HepG2 (cell line): ENCODE measurements around the gene IFNB1.

ENCODE experiments used
- AFF4 ChIP-seq: sonication (generic); formaldehyde crosslinking; IDR thresholded peaks from 2 replicates; pipeline ENCODE4 v1.4.0; 2020; ENCODE audit warnings: missing genetic modification reagents
- CEBPB ChIP-seq: IDR thresholded peaks from 2 replicates; pipeline ENCODE4 v1.6.1; 2011; ENCODE audit warnings: low read depth, low read length, improper control_type of control experiment, borderline replicate concordance
- CTCF ChIP-seq: sonication (generic); formaldehyde crosslinking; IDR thresholded peaks from 2 replicates; pipeline ENCODE4 v1.5.0; 2020; ENCODE audit warnings: mild to moderate bottlenecking, missing genetic modification reagents, moderate library complexity
- EP300 ChIP-seq, 3 experiments: sonication (generic) in 1 of 3; formaldehyde crosslinking in 1 of 3; IDR thresholded peaks; 2 replicates each; pipeline versions ENCODE4 v1.5.1 to v1.6.1; 2011 to 2020; ENCODE audit warnings: low read depth in 2 of 3, low read length in 2 of 3, borderline replicate concordance in 1 of 3, improper control_type of control experiment in 1 of 3, mild to moderate bottlenecking in 1 of 3, missing genetic modification reagents in 1 of 3, moderate library complexity in 1 of 3
- FOXK2 ChIP-seq: fragments of 450-650 bp; IDR thresholded peaks from 2 replicates; pipeline ENCODE4 v1.6.1; 2016
- HDAC1 ChIP-seq: sonication (generic); formaldehyde crosslinking; IDR thresholded peaks from 2 replicates; pipeline ENCODE4 v1.5.1; 2020; ENCODE audit warnings: mild to moderate bottlenecking, missing genetic modification reagents
- MAFG ChIP-seq: sonication (generic); formaldehyde crosslinking; IDR thresholded peaks from 2 replicates; pipeline ENCODE4 v1.5.1; 2020; ENCODE audit warnings: mild to moderate bottlenecking, missing genetic modification reagents
- MYC ChIP-seq: sonication (generic); formaldehyde crosslinking; IDR thresholded peaks from 2 replicates; pipeline ENCODE4 v1.9.0; 2021; ENCODE audit warnings: missing genetic modification reagents, borderline replicate concordance
- SKIL ChIP-seq: sonication (generic); formaldehyde crosslinking; IDR thresholded peaks from 2 replicates; pipeline ENCODE4 v1.8.0; 2022; ENCODE audit warnings: missing genetic modification reagents, mild to moderate bottlenecking, moderate library complexity, borderline replicate concordance
- ZFP41 ChIP-seq: sonication (generic); formaldehyde crosslinking; IDR thresholded peaks from 2 replicates; pipeline ENCODE4 v1.4.0; 2020; ENCODE audit warnings: mild to moderate bottlenecking, missing genetic modification reagents, borderline replicate concordance
- ZNF124 ChIP-seq: sonication (generic); formaldehyde crosslinking; IDR thresholded peaks from 2 replicates; pipeline ENCODE4 v1.4.0; 2020; ENCODE audit warnings: missing genetic modification reagents
- ZNF616 ChIP-seq: sonication (generic); formaldehyde crosslinking; IDR thresholded peaks from 2 replicates; pipeline ENCODE4 v1.5.0; 2020; ENCODE audit warnings: low read depth, mild to moderate bottlenecking, missing genetic modification reagents
- ZSCAN12 ChIP-seq: sonication (generic); formaldehyde crosslinking; IDR thresholded peaks from 2 replicates; pipeline ENCODE4 v1.9.0; 2021; ENCODE audit warnings: mild to moderate bottlenecking, missing genetic modification reagents

- TF ChIP-seq EP300 (IDR thresholded peaks at IDR 0.05; ENCODE audit: low read depth in 2 of 2, low read length in 2 of 2) = no peak
- no peak for TF ChIP-seq EP300 (CRISPR knock-in tag; IDR thresholded peaks at IDR 0.05; ENCODE audit: borderline replicate concordance)
- no peak for TF ChIP-seq ZFP41 (CRISPR knock-in tag)
- TF ChIP-seq AFF4 = no peak
- no peak for TF ChIP-seq MAFG
- no peak for TF ChIP-seq CTCF (CRISPR knock-in tag)
- no peak for TF ChIP-seq ZNF124
- no peak for TF ChIP-seq MYC (CRISPR knock-in tag)
- no peak for TF ChIP-seq ZNF616
- no peak for TF ChIP-seq HDAC1
- no peak for TF ChIP-seq CEBPB
- no peak for TF ChIP-seq SKIL
- TF ChIP-seq FOXK2 = no peak
- no peak for TF ChIP-seq ZSCAN12 (CRISPR knock-in tag)
Observed at GRCh38 chr9:21102305-21102704, 24.6 kb upstream of the IFNB1 start.
